ENCODE data around the gene NOP14.

DNA sequence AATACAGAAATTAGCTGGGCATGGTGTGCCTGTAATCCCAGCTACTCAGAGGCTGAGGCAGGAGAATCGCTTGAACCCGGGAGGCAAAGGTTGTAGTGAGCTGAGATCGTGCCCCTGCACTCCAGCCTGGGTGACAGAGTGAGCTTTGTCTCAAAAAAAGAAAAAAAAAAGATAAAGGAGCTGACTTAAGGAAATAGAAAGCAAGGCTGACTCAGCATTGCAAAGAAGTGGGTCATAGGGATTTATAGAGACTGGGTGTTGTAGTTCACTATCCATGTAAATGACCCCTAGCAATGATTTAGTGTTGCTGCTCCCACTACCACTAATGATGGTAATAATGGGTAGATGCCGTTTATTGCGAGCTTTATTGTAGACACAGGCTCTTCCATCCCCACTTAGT, 71.9 kb downstream of the NOP14 start:
- TF ChIP-seq POLR2A (IDR thresholded peaks at IDR 0.05) (no peak), CTCF (IDR thresholded peaks at IDR 0.05) (no peak), EP300 (IDR thresholded peaks at IDR 0.05) (no peak)
